GM19467 (cell line): ENCODE results near the gene IDE.
"Not testable (repeated sequence)": the region's sequence is repeated elsewhere in the genome, so short reads cannot be mapped to it uniquely, and the experiment has no call there.

ENCODE experiments used
- ATAC-seq: cut with Tn5 transposase; IDR thresholded peaks from one replicate; pipeline ENCODE4 v1.9.1; 2021; ENCODE audit warnings: mild to moderate bottlenecking, moderate library complexity; ENCODE audit not compliant: unreplicated experiment

Gene IDE

GRCh38 chr10:92573798-92574547 lies at the start of gene IDE:
IDE (minus strand) TSS chr10:92574093; CDS start chr10:92574019, 74 bp downstream.
- peak; percentile 57 for ATAC-seq

GRCh38 chr10:92619368-92619767 lies 45.5 kb upstream of the IDE start:
- ATAC-seq = no peak

GRCh38 chr10:92615515-92615914 lies 41.6 kb upstream of the IDE start:
- no peak for ATAC-seq

- no peak for ATAC-seq
These were observed 30.9 kb upstream of the IDE start for GRCh38 chr10:92604841-92605240.

GRCh38 chr10:92598321-92598720 lies 24.4 kb upstream of the IDE start:
- no peak for ATAC-seq

- no peak for ATAC-seq
These were observed 21.6 kb upstream of the IDE start for GRCh38 chr10:92595505-92595904.

GRCh38 chr10:92593619-92594588 lies 20.0 kb upstream of the IDE start:
- no peak for ATAC-seq

GRCh38 chr10:92592761-92593618 lies 19.1 kb upstream of the IDE start, which contains the start of gene KIF11:
KIF11 (plus strand) TSS chr10:92593130; CDS start chr10:92593376, 246 bp downstream.
- ATAC-seq = peak; percentile 82

GRCh38 chr10:92591550-92592022 lies 17.7 kb upstream of the IDE start:
- peak; percentile 75 for ATAC-seq

GRCh38 chr10:92590623-92591549 lies 17.0 kb upstream of the IDE start:
- ATAC-seq = no peak

- not testable (repeated sequence) for ATAC-seq
These were observed 8.5 kb upstream of the IDE start for GRCh38 chr10:92582347-92582746.

GRCh38 chr10:92575961-92576360 lies 2.1 kb upstream of the IDE start:
- ATAC-seq = no peak

- peak; percentile 16 for ATAC-seq
These were observed 812 bp upstream of the IDE start for GRCh38 chr10:92574548-92575261.

- peak; percentile 27 for ATAC-seq
These were observed 649 bp downstream of the IDE start for GRCh38 chr10:92573091-92573797.

- no peak for ATAC-seq
These were observed 1.4 kb downstream of the IDE start for GRCh38 chr10:92572362-92573090.

- ATAC-seq = no peak
These were observed 2.2 kb downstream of the IDE start for GRCh38 chr10:92571649-92572048.

- ATAC-seq = not testable (repeated sequence)
These were observed 4.2 kb downstream of the IDE start for GRCh38 chr10:92569663-92570062.

GRCh38 chr10:92569071-92569470 lies 4.8 kb downstream of the IDE start:
- ATAC-seq = no peak
